SJSA1 (cell line): ENCODE results near the gene TMEM74B. TPM values are rescaled to one million over a fixed set of nuclear protein-coding genes. Genes with fewer than 3 reads are reported as not detected.
"Not testable (repeated sequence)": the region's sequence is repeated elsewhere in the genome, so short reads cannot be mapped to it uniquely, and the experiment has no call there.

ENCODE experiments used
- DNase-seq, 2 experiments: peaks; one replicate each; pipeline ENCODE4 v3.0.0-alpha.2; 2015 to 2020; ENCODE audit warnings: low spot score in 2 of 2, low read depth in 1 of 2
- H3K27ac ChIP-seq: fragments of 250-450 bp; sonication (Bioruptor Pico); 2 replicates; pipeline ENCODE4 v1.5.1; 2020; ENCODE audit warnings: mild to moderate bottlenecking, moderate library complexity
- H3K27me3 ChIP-seq: fragments of 250-450 bp; sonication (Bioruptor Pico); replicated peaks from 2 replicates; pipeline ENCODE4 v1.5.1; 2020; ENCODE audit warnings: mild to moderate bottlenecking, moderate library complexity
- H3K36me3 ChIP-seq: fragments of 250-450 bp; sonication (Bioruptor Pico); 2 replicates; pipeline ENCODE4 v1.5.1; 2020; ENCODE audit warnings: mild to moderate bottlenecking
- H3K4me1 ChIP-seq: fragments of 250-450 bp; sonication (Bioruptor Pico); replicated peaks from 2 replicates; pipeline ENCODE4 v1.6.1; 2021; ENCODE audit warnings: mild to moderate bottlenecking
- H3K4me3 ChIP-seq: fragments of 250-450 bp; sonication (Bioruptor Pico); 2 replicates; pipeline ENCODE4 v1.5.1; 2020; ENCODE audit warnings: mild to moderate bottlenecking
- H3K9me3 ChIP-seq: fragments of 250-450 bp; sonication (Bioruptor Pico); replicated peaks from 2 replicates; pipeline ENCODE4 v1.5.1; 2020; ENCODE audit warnings: mild to moderate bottlenecking
- total RNA-seq: library from RNA; depleted of rRNA; stranded (reverse); fragments of >200 nt; shearing (Covaris generic); gene quantifications from 2 replicates; pipeline ENCODE4 v1.2.3, GENCODE V29; 2014

TMEM74B gene
- total RNA-seq, 1 experiment from 2014 or later, result not detected

DNA sequence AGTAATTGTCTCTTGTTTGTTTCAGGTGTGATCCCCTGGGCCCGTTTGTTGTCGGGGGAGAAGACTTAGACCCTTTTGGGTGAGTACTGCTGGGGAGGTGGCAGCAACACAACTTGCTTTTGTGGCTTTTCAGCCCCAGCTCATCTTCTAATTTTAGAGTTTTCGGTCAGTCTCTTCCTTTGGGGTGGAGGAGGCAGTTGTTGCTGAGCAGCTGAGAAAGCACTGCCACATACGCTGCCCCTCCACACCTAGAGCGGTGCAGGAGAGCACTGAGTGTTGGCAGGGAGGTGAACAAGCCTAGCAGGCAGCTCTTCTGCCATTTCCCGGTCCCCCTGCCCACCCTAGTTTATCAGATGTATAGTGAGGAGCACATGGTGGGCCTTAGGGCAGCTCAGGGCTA lies 21.7 kb downstream of the TMEM74B start:
- H3K4me3 ChIP-seq, result no peak overlapping the region
- H3K36me3 ChIP-seq, result peaks cover 73% of the 10 kb centered on the region
- H3K27ac ChIP-seq, result no peak overlapping the region
- H3K27me3 ChIP-seq, result no peaks in the 10 kb centered on the region
- H3K9me3 ChIP-seq, result no peaks in the 10 kb centered on the region
- H3K4me1 ChIP-seq, result no peaks in the 10 kb centered on the region
- no peak for DNase-seq

DNA sequence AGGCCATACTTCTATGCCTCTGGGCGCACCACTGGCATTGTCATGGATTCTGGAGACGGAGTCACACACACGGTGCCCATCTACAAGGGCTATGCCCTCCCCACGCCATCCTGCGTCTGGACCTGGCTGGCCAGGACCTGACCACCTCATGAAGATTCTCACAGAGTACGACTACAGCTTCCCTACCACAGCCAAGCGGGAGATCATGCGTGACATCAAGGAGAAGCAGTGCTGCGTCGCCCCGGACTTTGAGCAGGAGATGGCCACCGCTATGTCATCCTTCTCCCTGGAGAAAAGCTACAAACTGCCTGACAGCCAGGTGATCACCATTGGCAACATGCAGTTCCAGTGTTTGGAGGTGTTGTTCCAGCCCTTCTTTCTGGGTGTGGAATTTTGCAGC lies 23.8 kb downstream of the TMEM74B start:
- Histone ChIP-seq H3K9me3 (no peaks in the 10 kb centered on the region), H3K4me1 (no peaks in the 10 kb centered on the region), H3K27ac (no peak overlapping the region), H3K36me3 (peaks cover 57% of the 10 kb centered on the region), H3K4me3 (no peak overlapping the region), H3K27me3 (no peaks in the 10 kb centered on the region)
- DNase-seq, result no peak

GRCh38 chr20:1160496-1160895 lies 24.3 kb downstream of the TMEM74B start:
- Histone ChIP-seq H3K27me3 (no peaks in the 10 kb centered on the region), H3K36me3 (peaks cover 57% of the 10 kb centered on the region), H3K9me3 (no peaks in the 10 kb centered on the region), H3K27ac (no peak overlapping the region), H3K4me1 (no peaks in the 10 kb centered on the region), H3K4me3 (no peak overlapping the region)
- DNase-seq, result no peak

DNA sequence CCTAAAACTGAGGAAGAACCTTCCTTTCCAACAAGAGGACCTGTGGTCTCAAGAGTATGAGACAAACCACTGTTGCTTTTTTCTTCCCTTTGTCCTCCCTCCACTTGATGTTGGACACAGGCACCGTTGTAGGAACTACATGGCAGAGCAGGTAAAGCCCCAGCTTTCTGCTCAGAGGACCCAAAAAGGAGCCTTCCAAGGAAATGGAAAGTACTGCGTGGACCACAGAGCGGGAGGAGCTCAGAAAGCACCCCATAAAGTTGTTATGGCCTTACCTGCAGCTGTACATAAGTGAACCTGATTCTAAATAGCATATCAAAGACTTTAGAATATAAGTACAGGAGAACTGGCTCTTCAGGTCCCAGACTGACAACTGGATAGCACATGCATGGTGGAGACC lies 29.4 kb downstream of the TMEM74B start:
- Histone ChIP-seq H3K9me3 (no peaks in the 10 kb centered on the region), H3K4me3 (no peak overlapping the region), H3K36me3 (peaks cover 51% of the 10 kb centered on the region), H3K27ac (no peak overlapping the region), H3K4me1 (no peaks in the 10 kb centered on the region), H3K27me3 (no peaks in the 10 kb centered on the region)
- no peak for DNase-seq

DNA sequence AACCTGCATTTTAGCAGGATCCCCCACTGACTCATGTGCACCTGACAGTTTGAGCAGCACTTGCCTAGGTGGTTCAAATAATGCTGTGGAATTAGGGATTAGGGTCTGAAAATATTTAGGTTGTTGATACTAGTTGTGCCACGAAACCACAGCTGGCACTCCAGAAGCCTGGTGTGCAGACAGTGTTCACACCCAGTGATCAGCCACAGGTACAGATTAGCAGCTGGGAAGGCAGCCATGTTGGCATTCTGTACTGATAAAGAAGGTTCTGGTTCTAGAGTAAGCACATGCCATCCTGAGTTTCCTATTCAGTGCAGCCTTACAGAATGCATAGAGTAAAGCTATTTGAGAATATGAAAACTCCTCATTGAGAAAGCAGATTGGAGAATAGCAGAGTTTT lies 30.1 kb downstream of the TMEM74B start:
- Histone ChIP-seq H3K4me3 (no peak overlapping the region), H3K4me1 (no peaks in the 10 kb centered on the region), H3K27me3 (no peaks in the 10 kb centered on the region), H3K9me3 (no peaks in the 10 kb centered on the region), H3K36me3 (peaks cover 47% of the 10 kb centered on the region), H3K27ac (no peak overlapping the region)
- no peak for DNase-seq

DNA sequence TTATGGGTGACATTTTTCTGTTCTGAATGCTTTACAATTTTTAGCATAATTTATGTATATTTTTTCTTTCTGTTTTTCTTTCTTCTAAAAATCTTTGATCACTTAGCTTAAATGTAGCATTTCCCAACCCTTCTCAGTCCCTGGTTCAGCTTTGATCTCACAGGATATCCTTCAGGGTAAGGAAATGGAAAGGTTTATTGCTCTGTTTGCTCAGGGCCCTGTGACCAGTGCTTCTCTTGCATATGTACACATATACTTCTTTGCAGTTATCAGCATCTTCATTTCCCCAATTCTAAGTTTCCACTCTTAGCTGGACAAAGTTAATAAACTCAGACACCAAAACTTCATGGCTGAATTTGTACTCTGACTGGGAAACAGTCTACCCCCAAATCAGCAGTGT lies 30.6 kb downstream of the TMEM74B start:
- no peak overlapping the region for H3K27ac ChIP-seq
- H3K4me1 ChIP-seq, result no peaks in the 10 kb centered on the region
- H3K27me3 ChIP-seq, result no peaks in the 10 kb centered on the region
- H3K9me3 ChIP-seq, result no peaks in the 10 kb centered on the region
- no peak for DNase-seq
- peaks cover 43% of the 10 kb centered on the region for H3K36me3 ChIP-seq
- no peak overlapping the region for H3K4me3 ChIP-seq

GRCh38 chr20:1150968-1151367 lies 33.8 kb downstream of the TMEM74B start:
- no peak overlapping the region for H3K4me3 ChIP-seq
- DNase-seq, result no peak

DNA sequence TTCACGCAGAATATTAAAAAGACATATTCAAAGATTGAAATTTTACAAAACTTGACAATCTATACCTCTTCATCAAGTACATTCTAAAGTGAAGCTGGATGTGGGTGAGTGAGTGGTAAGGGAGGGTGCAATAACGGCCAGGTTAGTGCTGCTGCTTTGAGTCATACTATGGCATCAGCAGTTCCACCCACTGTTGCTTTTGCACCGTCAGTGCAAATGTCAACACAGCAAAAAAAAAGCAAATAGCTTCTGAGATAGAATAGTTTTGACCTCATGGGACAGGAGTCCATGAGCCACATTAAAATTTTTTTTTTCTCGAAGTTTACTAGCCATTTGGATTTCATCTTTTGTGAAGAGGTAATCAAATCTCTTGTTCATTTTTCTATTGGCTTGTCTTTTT lies 34.6 kb downstream of the TMEM74B start:
- Histone ChIP-seq H3K36me3 (peaks cover 51% of the 10 kb centered on the region), H3K4me1 (no peaks in the 10 kb centered on the region), H3K4me3 (no peak overlapping the region), H3K27me3 (no peaks in the 10 kb centered on the region), H3K9me3 (no peaks in the 10 kb centered on the region), H3K27ac (no peak overlapping the region)
- DNase-seq, result no peak

More at GRCh38 chr20:1150968-1151367, 33.8 kb downstream of the TMEM74B start:
- no peaks in the 10 kb centered on the region for H3K4me1 ChIP-seq
- H3K36me3 ChIP-seq, result peaks cover 57% of the 10 kb centered on the region
- no peaks in the 10 kb centered on the region for H3K27me3 ChIP-seq
- no peak overlapping the region for H3K27ac ChIP-seq
- no peaks in the 10 kb centered on the region for H3K9me3 ChIP-seq

GRCh38 chr20:1149812-1150211 lies 35.0 kb downstream of the TMEM74B start:
- H3K27me3 ChIP-seq, H3K9me3 ChIP-seq, H3K27ac ChIP-seq, DNase-seq, H3K4me3 ChIP-seq, H3K4me1 ChIP-seq: not testable (repeated sequence)
- peaks cover 47% of the 10 kb centered on the region for H3K36me3 ChIP-seq

DNA sequence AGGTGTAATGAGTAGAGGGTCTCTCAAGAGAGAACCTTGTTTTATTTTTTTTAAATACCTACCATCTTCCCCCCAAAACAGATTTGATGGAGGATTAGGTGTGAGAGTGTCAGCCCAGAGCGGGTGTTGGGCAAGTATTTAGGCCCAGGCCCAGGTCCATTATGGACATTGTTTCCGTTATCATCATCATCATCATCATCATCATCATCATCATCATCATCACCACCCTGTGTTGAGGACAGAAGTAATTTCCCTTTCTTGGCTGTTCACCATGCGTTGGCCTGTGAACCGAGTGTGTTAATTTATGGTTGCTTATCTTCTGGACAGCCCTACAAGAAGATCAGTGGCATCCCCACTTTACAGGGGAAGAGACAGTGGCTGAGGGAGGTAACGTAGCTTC lies 37.8 kb downstream of the TMEM74B start:
- no peaks in the 10 kb centered on the region for H3K27me3 ChIP-seq
- no peaks in the 10 kb centered on the region for H3K4me1 ChIP-seq
- DNase-seq, result no peak
- no peak overlapping the region for H3K4me3 ChIP-seq
- H3K9me3 ChIP-seq, result no peaks in the 10 kb centered on the region
- no peak overlapping the region for H3K27ac ChIP-seq
- H3K36me3 ChIP-seq, result peaks cover 33% of the 10 kb centered on the region

GRCh38 chr20:1144401-1145172 lies 40.2 kb downstream of the TMEM74B start:
- H3K4me3 ChIP-seq, result no peak overlapping the region
- DNase-seq, result no peak
- H3K27ac ChIP-seq, result no peak overlapping the region
- no peaks in the 10 kb centered on the region for H3K27me3 ChIP-seq
- no peaks in the 10 kb centered on the region for H3K4me1 ChIP-seq
- H3K36me3 ChIP-seq, result peaks cover 39% of the 10 kb centered on the region
- no peaks in the 10 kb centered on the region for H3K9me3 ChIP-seq

- Histone ChIP-seq H3K36me3 (peaks cover 66% of the 10 kb centered on the region), H3K4me3 (no peak overlapping the region), H3K4me1 (no peaks in the 10 kb centered on the region), H3K27ac (no peak overlapping the region), H3K9me3 (no peaks in the 10 kb centered on the region), H3K27me3 (no peaks in the 10 kb centered on the region)
- no peak for DNase-seq
These were observed 47.5 kb downstream of the TMEM74B start for GRCh38 chr20:1137236-1137635.

- no peak for DNase-seq
- Histone ChIP-seq H3K27me3 (no peaks in the 10 kb centered on the region), H3K4me1 (no peaks in the 10 kb centered on the region), H3K4me3 (no peak overlapping the region), H3K9me3 (no peaks in the 10 kb centered on the region), H3K36me3 (peaks cover 78% of the 10 kb centered on the region), H3K27ac (no peak overlapping the region)
These were observed 49.9 kb downstream of the TMEM74B start for GRCh38 chr20:1134836-1135235.

DNA sequence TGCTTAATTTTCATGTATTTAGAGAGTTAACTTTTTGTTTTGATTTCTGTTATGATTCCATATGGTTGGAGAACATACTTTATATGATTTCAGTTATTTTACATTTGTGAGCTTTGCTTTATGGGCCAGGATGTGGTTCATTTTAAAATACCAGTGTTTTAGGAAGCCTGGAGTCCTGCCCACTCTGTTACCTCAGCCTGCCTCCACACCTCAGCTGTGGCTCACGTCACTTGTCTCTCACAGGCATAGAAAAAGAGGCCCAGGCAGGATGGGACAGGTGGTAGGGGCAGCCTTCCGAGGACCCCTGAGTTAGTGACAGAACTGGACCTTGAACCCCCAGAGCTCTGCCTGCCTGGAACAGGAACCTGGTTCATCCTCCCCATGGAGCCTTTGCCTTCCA lies 50.4 kb downstream of the TMEM74B start:
- H3K4me1 ChIP-seq, result no peaks in the 10 kb centered on the region
- H3K4me3 ChIP-seq, result no peak overlapping the region
- H3K9me3 ChIP-seq, result no peaks in the 10 kb centered on the region
- H3K27me3 ChIP-seq, result no peaks in the 10 kb centered on the region
- H3K36me3 ChIP-seq, result peaks cover 83% of the 10 kb centered on the region
- DNase-seq, result no peak
- no peak overlapping the region for H3K27ac ChIP-seq

DNA sequence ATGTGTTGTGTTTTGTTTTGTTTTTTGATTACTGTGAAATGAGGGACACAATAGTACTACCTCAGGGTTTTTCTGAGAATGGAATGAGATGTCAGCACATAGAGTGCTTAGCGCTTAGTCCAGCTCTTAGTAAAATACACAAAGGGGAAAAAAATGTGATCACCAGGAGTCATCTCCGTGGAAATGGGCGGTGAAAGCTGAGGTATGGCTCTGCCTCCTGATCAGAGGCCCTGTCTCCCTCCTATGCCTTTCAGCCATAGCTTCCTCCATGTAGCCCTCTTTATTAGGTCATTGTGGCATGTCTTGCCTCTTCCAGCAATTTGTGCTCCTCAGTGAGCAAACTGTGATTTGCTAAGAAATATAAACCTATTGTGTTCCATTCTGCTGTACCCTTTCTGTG lies 53.4 kb downstream of the TMEM74B start:
- H3K36me3 ChIP-seq, result peaks cover 89% of the 10 kb centered on the region
- H3K27ac ChIP-seq, result no peak overlapping the region
- DNase-seq, result no peak
- no peaks in the 10 kb centered on the region for H3K4me1 ChIP-seq
- no peaks in the 10 kb centered on the region for H3K27me3 ChIP-seq
- H3K4me3 ChIP-seq, result no peak overlapping the region
- no peaks in the 10 kb centered on the region for H3K9me3 ChIP-seq
